LHCN-M2 (cell line): ENCODE data around the gene UVSSA. TPM values are rescaled to one million over a fixed set of nuclear protein-coding genes. Genes with fewer than 3 reads are reported as not detected.

ENCODE experiments used
- DNase-seq: peaks from one replicate; pipeline ENCODE4 v3.0.0-alpha.2; 2012; ENCODE audit warnings: low read depth
- total RNA-seq: library from RNA; depleted of rRNA; stranded (reverse); fragments of >200 nt; gene quantifications from 2 replicates; pipeline ENCODE4 v1.2.3, GENCODE V29; 2014

Gene UVSSA
- total RNA-seq, 1 experiment from 2014 or later, result 11.1 TPM

- no peak for DNase-seq
These were observed 1.1 kb downstream of the UVSSA start for GRCh38 chr4:1348014-1348513.

- no peak for DNase-seq
These were observed 1.7 kb downstream of the UVSSA start for GRCh38 chr4:1348746-1349145.

GRCh38 chr4:1349359-1350168 is 2.6 kb downstream of the UVSSA start:
- no peak for DNase-seq

GRCh38 chr4:1350169-1350520 is 3.1 kb downstream of the UVSSA start:
- no peak for DNase-seq

- DNase-seq, result peak; percentile 56
These were observed 5.0 kb downstream of the UVSSA start for GRCh38 chr4:1351854-1352566.

- DNase-seq, result no peak
These were observed 5.5 kb downstream of the UVSSA start for GRCh38 chr4:1352567-1352900.

GRCh38 chr4:1353186-1354055 is 6.4 kb downstream of the UVSSA start:
- DNase-seq, result no peak

- no peak for DNase-seq
These were observed 7.4 kb downstream of the UVSSA start for GRCh38 chr4:1354136-1354982.

GRCh38 chr4:1354983-1355275 is 7.9 kb downstream of the UVSSA start:
- DNase-seq, result no peak

GRCh38 chr4:1355378-1355777 is 8.4 kb downstream of the UVSSA start:
- DNase-seq, result no peak

GRCh38 chr4:1356181-1356998 is 9.4 kb downstream of the UVSSA start:
- peak; percentile 28 for DNase-seq

GRCh38 chr4:1357356-1358248 is 10.6 kb downstream of the UVSSA start:
- no peak for DNase-seq

- no peak for DNase-seq
These were observed 11.6 kb downstream of the UVSSA start for GRCh38 chr4:1358421-1359143.

- DNase-seq, result no peak
These were observed 12.1 kb downstream of the UVSSA start for GRCh38 chr4:1359144-1359501.

- DNase-seq, result no peak
These were observed 13.0 kb downstream of the UVSSA start for GRCh38 chr4:1359976-1360375.

- DNase-seq, result no peak
These were observed 13.6 kb downstream of the UVSSA start for GRCh38 chr4:1360423-1361283.

- no peak for DNase-seq
These were observed 14.4 kb downstream of the UVSSA start for GRCh38 chr4:1361431-1361830.

- DNase-seq, result no peak
These were observed 15.0 kb downstream of the UVSSA start for GRCh38 chr4:1362046-1362445.
